Vagina (tissue), 2 donors: Measurements from ENCODE around the gene SPRY1. TPM values are rescaled to one million over a fixed set of nuclear protein-coding genes. Genes with fewer than 3 reads are reported as not detected.

ENCODE experiments used
- DNase-seq, 2 donors: peaks; one replicate each; pipeline ENCODE4 v3.0.0-alpha.2; 2017; ENCODE audit errors: extremely low spot score in 2 of 2
- H3K27ac ChIP-seq: fragments of 200-600 bp; sonication (generic); one replicate; pipeline ENCODE4 v1.5.1; 2019
- H3K27me3 ChIP-seq: fragments of 200-600 bp; sonication (generic); one replicate; pipeline ENCODE4 v1.5.1; 2019
- H3K36me3 ChIP-seq, 2 donors: fragments of 200-600 bp; sonication (generic); one replicate each; pipeline ENCODE4 v1.5.1; 2017 to 2019
- H3K4me1 ChIP-seq: fragments of 200-600 bp; sonication (generic); one replicate; pipeline ENCODE4 v1.5.1; 2019
- H3K4me3 ChIP-seq, 2 donors: fragments of 200-600 bp; sonication (generic); 1 replicate in 1 of 2; 2 replicates in 1 of 2; pipeline ENCODE4 v1.5.1; 2016 to 2019
- H3K9me3 ChIP-seq: fragments of 200-600 bp; sonication (generic); one replicate; pipeline ENCODE4 v1.5.1; 2019
- CTCF ChIP-seq, 3 experiments: fragments of 450-650 bp in 2 of 3; fragments of 200-600 bp in 1 of 3; sonication (generic) in 1 of 3; IDR thresholded peaks; one replicate each; pipeline ENCODE4 v1.5.1; 2017 to 2019; ENCODE audit warnings: antibody characterized with exemption in 3 of 3, mild to moderate bottlenecking in 2 of 3, moderate library complexity in 2 of 3
- POLR2A ChIP-seq, 2 donors: fragments of 450-650 bp; IDR thresholded peaks; one replicate each; pipeline ENCODE4 v1.6.1; 2017; ENCODE audit warnings: antibody characterized with exemption in 2 of 2, mild to moderate bottlenecking in 2 of 2, moderate library complexity in 2 of 2
- POLR2AphosphoS5 ChIP-seq, 2 donors: sonication (generic); formaldehyde crosslinking; IDR thresholded peaks; one replicate each; pipeline ENCODE4 v1.9.0; 2017; ENCODE audit warnings: antibody characterized with exemption in 2 of 2, mild to moderate bottlenecking in 2 of 2, low read depth in 1 of 2; ENCODE audit not compliant: insufficient read depth in 1 of 2
- intact Hi-C: fragments of 100-400 bp; cut with DNase I; formaldehyde crosslinking; loops from one replicate; pipeline ENCODE4 v1.15.1; 2023
- total RNA-seq: library from RNA; depleted of rRNA; stranded (reverse); fragments of >200 nt; gene quantifications from one replicate; pipeline ENCODE4 v1.2.3, GENCODE V29; 2016

SPRY1 gene
- total RNA-seq, 1 donor from 2014 or later = 185 TPM

GRCh38 chr4:123363729-123364128, 32.9 kb upstream of the SPRY1 start:
- no peaks in the 10 kb centered on the region for H3K36me3 ChIP-seq
- no peak for DNase-seq
- H3K4me1 ChIP-seq = peaks cover 12% of the 10 kb centered on the region
- H3K27ac ChIP-seq = no peak overlapping the region
- no peaks in the 10 kb centered on the region for H3K27me3 ChIP-seq
- no peak for TF ChIP-seq POLR2A (IDR thresholded peaks at IDR 0.05)
- TF ChIP-seq CTCF (IDR thresholded peaks at IDR 0.05) = no peak
- TF ChIP-seq POLR2AphosphoS5 (IDR thresholded peaks at IDR 0.05; ENCODE audit: insufficient read depth in 1 of 2, low read depth in 1 of 2) = no peak
- no peaks in the 10 kb centered on the region for H3K9me3 ChIP-seq
- intact Hi-C loops = no loop called here
- H3K4me3 ChIP-seq = no peak overlapping the region

- Histone ChIP-seq H3K27me3 (no peaks in the 10 kb centered on the region), H3K36me3 (no peaks in the 10 kb centered on the region), H3K27ac (no peak overlapping the region), H3K9me3 (no peaks in the 10 kb centered on the region), H3K4me3 (no peak overlapping the region), H3K4me1 (peaks cover 12% of the 10 kb centered on the region)
- intact Hi-C loops = no loop called here
- DNase-seq = no peak
- TF ChIP-seq POLR2A (IDR thresholded peaks at IDR 0.05) (no peak), CTCF (IDR thresholded peaks at IDR 0.05) (no peak), POLR2AphosphoS5 (IDR thresholded peaks at IDR 0.05; ENCODE audit: insufficient read depth in 1 of 2, low read depth in 1 of 2) (no peak)
Measured at GRCh38 chr4:123364906-123365305, 31.7 kb upstream of the SPRY1 start.

GRCh38 chr4:123365412-123365811, 31.2 kb upstream of the SPRY1 start:
- no peak for DNase-seq
- Histone ChIP-seq H3K4me3 (no peak overlapping the region), H3K36me3 (no peaks in the 10 kb centered on the region), H3K27ac (no peak overlapping the region), H3K9me3 (no peaks in the 10 kb centered on the region), H3K4me1 (peaks cover 11% of the 10 kb centered on the region), H3K27me3 (no peaks in the 10 kb centered on the region)
- intact Hi-C loops = no loop called here
- TF ChIP-seq POLR2A (IDR thresholded peaks at IDR 0.05) = no peak
- TF ChIP-seq CTCF (IDR thresholded peaks at IDR 0.05) = no peak
- no peak for TF ChIP-seq POLR2AphosphoS5 (IDR thresholded peaks at IDR 0.05; ENCODE audit: insufficient read depth in 1 of 2, low read depth in 1 of 2)

GRCh38 chr4:123366144-123366748, 30.3 kb upstream of the SPRY1 start:
- Histone ChIP-seq H3K27ac (no peak overlapping the region), H3K9me3 (no peaks in the 10 kb centered on the region), H3K27me3 (no peaks in the 10 kb centered on the region), H3K4me3 (no peak overlapping the region), H3K4me1 (peaks cover 3% of the 10 kb centered on the region), H3K36me3 (no peaks in the 10 kb centered on the region)
- no peak for TF ChIP-seq CTCF (IDR thresholded peaks at IDR 0.05)
- intact Hi-C loops = no loop called here
- no peak for DNase-seq

- Histone ChIP-seq H3K36me3 (no peaks in the 10 kb centered on the region), H3K27ac (no peak overlapping the region), H3K4me3 (no peak overlapping the region), H3K9me3 (no peaks in the 10 kb centered on the region), H3K27me3 (no peaks in the 10 kb centered on the region), H3K4me1 (no peaks in the 10 kb centered on the region)
- intact Hi-C loops = no loop called here
- no peak for DNase-seq
- TF ChIP-seq CTCF (IDR thresholded peaks at IDR 0.05) (no peak), POLR2AphosphoS5 (IDR thresholded peaks at IDR 0.05; ENCODE audit: insufficient read depth in 1 of 2, low read depth in 1 of 2) (no peak), POLR2A (IDR thresholded peaks at IDR 0.05) (no peak)
Measured at GRCh38 chr4:123378794-123379193, 17.8 kb upstream of the SPRY1 start.
